NCI-H2081 (cell line): ENCODE data around the gene DHX29.
A peak's percentile ranks its signal among the peaks of the same experiment; 100 is the strongest.

Experiments used
- DNase-seq, 2 experiments: peaks; one replicate each; lab custom pipeline; 2025; lab: John Stamatoyannopoulos, UW

Gene DHX29

GRCh38 chr5:55232985-55233928 is 74.2 kb downstream of the DHX29 start, which contains the start of gene CCNO:
TSS of gene CCNO (minus strand) at chr5:55233608. CDS start at chr5:55233523, 85 bp downstream.
- DNase-seq: peak; percentile 79 to 86

GRCh38 chr5:55232271-55232984 is 75.1 kb downstream of the DHX29 start:
- DNase-seq: peak; percentile 24 to 30

GRCh38 chr5:55231919-55232270 is 75.6 kb downstream of the DHX29 start:
- no peak for DNase-seq

- DNase-seq: peak in 1 of 2 experiments; percentile 9
Observed at GRCh38 chr5:55231029-55231918, 76.2 kb downstream of the DHX29 start.

GRCh38 chr5:55230086-55230629 is 77.3 kb downstream of the DHX29 start:
- DNase-seq: no peak

GRCh38 chr5:55227664-55228430 is 79.6 kb downstream of the DHX29 start:
- no peak for DNase-seq

- DNase-seq: peak; percentile 33 to 42
Observed at GRCh38 chr5:55226934-55227663, 80.4 kb downstream of the DHX29 start, which contains the start of gene MCIDAS. TSS of gene MCIDAS (minus strand) at chr5:55227315. CDS start at chr5:55227138, 177 bp downstream.

- peak; percentile 75 to 81 for DNase-seq
Observed at GRCh38 chr5:55226027-55226933, 81.2 kb downstream of the DHX29 start.

GRCh38 chr5:55225346-55225745 is 82.1 kb downstream of the DHX29 start:
- DNase-seq: no peak

- no peak for DNase-seq
Observed at GRCh38 chr5:55223812-55224240, 83.7 kb downstream of the DHX29 start.

GRCh38 chr5:55222985-55223811 is 84.3 kb downstream of the DHX29 start:
- DNase-seq: no peak

GRCh38 chr5:55222092-55222984 is 85.2 kb downstream of the DHX29 start:
- no peak for DNase-seq

- DNase-seq: no peak
Observed at GRCh38 chr5:55220433-55221185, 86.9 kb downstream of the DHX29 start.

- no peak for DNase-seq
Observed at GRCh38 chr5:55219770-55220169, 87.7 kb downstream of the DHX29 start.

GRCh38 chr5:55218967-55219366 is 88.5 kb downstream of the DHX29 start:
- DNase-seq: peak; percentile 40 to 53

GRCh38 chr5:55211184-55211874 is 96.2 kb downstream of the DHX29 start:
- DNase-seq: peak in 1 of 2 experiments; percentile 40
